Motor neuron (in vitro differentiated cells): ENCODE measurements around the gene EVA1C. TPM values are rescaled to one million over a fixed set of nuclear protein-coding genes. Genes with fewer than 3 reads are reported as not detected.
A peak's percentile ranks its signal among the peaks of the same experiment; 100 is the strongest.
"Not testable (repeated sequence)": the region's sequence is repeated elsewhere in the genome, so short reads cannot be mapped to it uniquely, and the experiment has no call there.

ENCODE experiments used
- ATAC-seq, 8 experiments: fragments of 200-7000 bp; cut with Tn5 transposase; replicated peaks in 6 of 8; 2 replicates each; pipeline ENCODE4 v1.8.0; 2021; ENCODE audit warnings: mild to moderate bottlenecking in 8 of 8, moderate library complexity in 8 of 8
- H3K27ac ChIP-seq, 2 donors: fragments of 250-450 bp; sonication (Bioruptor Pico); 2 replicates each; pipeline ENCODE4 v1.9.0; 2021; ENCODE audit warnings: antibody characterized with exemption in 2 of 2, mild to moderate bottlenecking in 2 of 2, moderate library complexity in 1 of 2
- H3K4me1 ChIP-seq, 2 donors: fragments of 250-450 bp; sonication (Bioruptor Pico); replicated peaks in 1 of 2; 2 replicates each; pipeline ENCODE4 v1.6.1; 2021; ENCODE audit warnings: antibody characterized with exemption in 2 of 2, mild to moderate bottlenecking in 2 of 2, moderate library complexity in 1 of 2
- H3K4me3 ChIP-seq, 5 donors: fragments of 250-450 bp; sonication (Bioruptor Pico); 2 replicates each; pipeline ENCODE4 v1.9.0; 2021; ENCODE audit warnings: antibody characterized with exemption in 5 of 5, mild to moderate bottlenecking in 5 of 5, moderate library complexity in 4 of 5
- WGBS, 10 experiments: fragments of 450-650 bp; shearing (Covaris generic); methylation state at CpG; one replicate each; pipeline ENCODE4 v1.0.0; 2022; 5-methylcytosine and 5-hydroxymethylcytosine counted together
- in situ Hi-C, 9 experiments: fragments of 400-800 bp; cut with MboI; loops; one replicate each; pipeline ENCODE4 v1.15.0; 2021; ENCODE audit warnings: low sequenced_read_pairs in 9 of 9, low pct_unique_long_range_greater_than_20kb in 2 of 9; ENCODE audit not compliant: unreplicated experiment in 9 of 9
- total RNA-seq, 8 experiments: library from RNA; unstranded; fragments of 300-600 nt; gene quantifications; 2 replicates each; pipeline versions ENCODE4 v1.2.3 to v1.2.4, GENCODE V29; 2022

Gene EVA1C
- total RNA-seq, 8 experiments from 2014 or later: 0.13 to 45.4 (median 0.69) TPM

- in situ Hi-C loops: no loop called here
- no peaks in the 10 kb centered on the region for H3K4me1 ChIP-seq
- ATAC-seq: no peak
- H3K4me3 ChIP-seq: no peak overlapping the region
- no peak overlapping the region for H3K27ac ChIP-seq
- 61 to 100% (median 85%) methylated on average over 3 to 9 of the region's 12 CpGs; no CpG with 5 or more reads in 5 of the 10 experiments for WGBS, 10 experiments
Measured at GRCh38 chr21:32437729-32438128, 25.2 kb downstream of the EVA1C start.

GRCh38 chr21:32442566-32443318 lies 30.2 kb downstream of the EVA1C start:
- 61 to 100% (median 86%) methylated on average over 1 to 6 of the region's 8 CpGs; no CpG with 5 or more reads in 1 of the 10 experiments for WGBS, 10 experiments
- ATAC-seq: no peak
- Histone ChIP-seq H3K27ac (no peak overlapping the region), H3K4me1 (no peaks in the 10 kb centered on the region), H3K4me3 (no peak overlapping the region)
- in situ Hi-C loops: no loop called here

GRCh38 chr21:32445101-32445500 lies 32.6 kb downstream of the EVA1C start:
- Histone ChIP-seq H3K4me1 (no peaks in the 10 kb centered on the region), H3K4me3 (no peak overlapping the region), H3K27ac (no peak overlapping the region)
- ATAC-seq: peak in 1 of 8 experiments; percentile 42
- in situ Hi-C loops: no loop called here
- WGBS, 10 experiments: 20 to 100% (median 82%) methylated on average over 1 to 6 of the region's 6 CpGs; no CpG with 5 or more reads in 2 of the 10 experiments

GRCh38 chr21:32446440-32446839 lies 33.9 kb downstream of the EVA1C start:
- H3K4me3 ChIP-seq, H3K27ac ChIP-seq, H3K4me1 ChIP-seq, in situ Hi-C loops: not testable (repeated sequence)
- peak in 1 of 8 experiments; percentile 54 for ATAC-seq
- 33 to 100% (median 84%) methylated on average over 1 to 3 of the region's 3 CpGs; no CpG with 5 or more reads in 4 of the 10 experiments for WGBS, 10 experiments

GRCh38 chr21:32447224-32447623 lies 34.7 kb downstream of the EVA1C start:
- H3K27ac ChIP-seq: no peak overlapping the region
- WGBS, 10 experiments: 0 to 100% (median 80%) methylated on average over 1 to 5 of the region's 5 CpGs; no CpG with 5 or more reads in 1 of the 10 experiments
- no peaks in the 10 kb centered on the region for H3K4me1 ChIP-seq
- ATAC-seq: peak in 3 of 8 experiments; percentile 63 to 86 (median 66)
- H3K4me3 ChIP-seq: no peak overlapping the region
- in situ Hi-C loops: no loop called here

GRCh38 chr21:32448803-32449594 lies 36.5 kb downstream of the EVA1C start:
- H3K4me1 ChIP-seq: no peaks in the 10 kb centered on the region
- ATAC-seq: no peak
- no peak overlapping the region for H3K27ac ChIP-seq
- WGBS, 10 experiments: 40 to 100% (median 80%) methylated on average over 1 to 6 of the region's 6 CpGs; no CpG with 5 or more reads in 1 of the 10 experiments
- in situ Hi-C loops: no loop called here
- no peak overlapping the region for H3K4me3 ChIP-seq

GRCh38 chr21:32450881-32451701 lies 38.6 kb downstream of the EVA1C start:
- ATAC-seq, H3K4me1 ChIP-seq, H3K27ac ChIP-seq, H3K4me3 ChIP-seq, in situ Hi-C loops: not testable (repeated sequence)
- 40 to 100% (median 76%) methylated on average over 1 to 4 of the region's 14 CpGs; no CpG with 5 or more reads in 6 of the 10 experiments for WGBS, 10 experiments

- ATAC-seq, in situ Hi-C loops, H3K27ac ChIP-seq, H3K4me1 ChIP-seq, H3K4me3 ChIP-seq: not testable (repeated sequence)
- 60 to 100% (median 78%) methylated on average over 1 to 7 of the region's 8 CpGs; no CpG with 5 or more reads in 7 of the 10 experiments for WGBS, 10 experiments
Measured at GRCh38 chr21:32452191-32452590, 39.7 kb downstream of the EVA1C start.

GRCh38 chr21:32452641-32453040 lies 40.1 kb downstream of the EVA1C start:
- H3K27ac ChIP-seq: no peak overlapping the region
- WGBS, 10 experiments: 40 to 100% methylated on average over 1 of the region's 11 CpGs; no CpG with 5 or more reads in 8 of the 10 experiments
- ATAC-seq: no peak
- no peaks in the 10 kb centered on the region for H3K4me1 ChIP-seq
- H3K4me3 ChIP-seq: no peak overlapping the region
- in situ Hi-C loops: no loop called here

- Histone ChIP-seq H3K4me3 (no peak overlapping the region), H3K27ac (no peak overlapping the region)
- in situ Hi-C loops: no loop called here
Measured at GRCh38 chr21:32455548-32455947, 43.0 kb downstream of the EVA1C start.

GRCh38 chr21:32456497-32456918 lies 44.0 kb downstream of the EVA1C start:
- 0 to 100% (median 75%) methylated on average over 1 to 6 of the region's 6 CpGs; no CpG with 5 or more reads in 4 of the 10 experiments for WGBS, 10 experiments
- Histone ChIP-seq H3K27ac (no peak overlapping the region), H3K4me1 (no peaks in the 10 kb centered on the region), H3K4me3 (no peak overlapping the region)
- ATAC-seq: peak in 2 of 8 experiments; percentile 27 to 34
- in situ Hi-C loops: no loop called here

More at GRCh38 chr21:32455548-32455947, 43.0 kb downstream of the EVA1C start:
- no peak for ATAC-seq
- 20 to 100% (median 83%) methylated on average over 1 to 4 of the region's 5 CpGs; no CpG with 5 or more reads in 5 of the 10 experiments for WGBS, 10 experiments
- H3K4me1 ChIP-seq: no peaks in the 10 kb centered on the region

GRCh38 chr21:32457360-32457840 lies 44.9 kb downstream of the EVA1C start:
- ATAC-seq: peak in 1 of 8 experiments; percentile 36
- Histone ChIP-seq H3K27ac (no peak overlapping the region), H3K4me1 (no peaks in the 10 kb centered on the region), H3K4me3 (no peak overlapping the region)
- 5 to 83% (median 54%) methylated on average over 2 to 6 of the region's 9 CpGs; no CpG with 5 or more reads in 4 of the 10 experiments for WGBS, 10 experiments
- in situ Hi-C loops: no loop called here
